Endothelial cell (in vitro differentiated cells): Measurements from ENCODE around the gene METTL16. TPM values are rescaled to one million over a fixed set of nuclear protein-coding genes. Genes with fewer than 3 reads are reported as not detected.
A peak's percentile ranks its signal among the peaks of the same experiment; 100 is the strongest.
"Not testable (repeated sequence)": the region's sequence is repeated elsewhere in the genome, so short reads cannot be mapped to it uniquely, and the experiment has no call there.

Experiments used
- DNase-seq: peaks from one replicate; pipeline ENCODE4 v3.0.0; 2021; ENCODE audit warnings: low spot score
- H3K27ac Mint-ChIP-seq: one replicate; pipeline ENCODE4 v1.8.0; 2021; ENCODE audit warnings: mixed read lengths, inconsistent platforms; ENCODE audit not compliant: unreplicated experiment
- H3K27me3 Mint-ChIP-seq: one replicate; pipeline ENCODE4 v1.8.0; 2021; ENCODE audit warnings: mild to moderate bottlenecking, moderate library complexity, mixed read lengths, inconsistent platforms; ENCODE audit not compliant: unreplicated experiment
- H3K36me3 Mint-ChIP-seq: one replicate; pipeline ENCODE4 v1.8.0; 2021; ENCODE audit warnings: mild to moderate bottlenecking, low read depth, mixed read lengths, inconsistent platforms; ENCODE audit not compliant: unreplicated experiment
- H3K4me1 Mint-ChIP-seq: one replicate; pipeline ENCODE4 v1.8.0; 2021; ENCODE audit warnings: mild to moderate bottlenecking, mixed read lengths, inconsistent platforms; ENCODE audit not compliant: unreplicated experiment
- H3K4me3 Mint-ChIP-seq: one replicate; pipeline ENCODE4 v1.8.0; 2021; ENCODE audit warnings: mild to moderate bottlenecking, mixed read lengths, inconsistent platforms; ENCODE audit not compliant: unreplicated experiment
- H3K9me3 Mint-ChIP-seq: one replicate; pipeline ENCODE4 v1.8.0; 2021; ENCODE audit warnings: mixed read lengths, inconsistent platforms; ENCODE audit not compliant: unreplicated experiment
- CTCF ChIP-seq: fragments of 200-600 bp; sonication (generic); IDR thresholded peaks from one replicate; pipeline ENCODE4 v1.5.0; 2021; ENCODE audit warnings: antibody characterized with exemption; ENCODE audit not compliant: unreplicated experiment
- total RNA-seq: library from RNA; stranded (reverse); fragmentation: NEBNext Ultra II Directional; extraction: Animal tissue kit (Norgen Biotek cat#: 25700); gene quantifications from one replicate; pipeline ENCODE4 v1.2.1, GENCODE V29; 2021; ENCODE audit not compliant: unreplicated experiment

The METTL16 gene
- total RNA-seq, 1 donor from 2014 or later = 24.9 TPM

DNA sequence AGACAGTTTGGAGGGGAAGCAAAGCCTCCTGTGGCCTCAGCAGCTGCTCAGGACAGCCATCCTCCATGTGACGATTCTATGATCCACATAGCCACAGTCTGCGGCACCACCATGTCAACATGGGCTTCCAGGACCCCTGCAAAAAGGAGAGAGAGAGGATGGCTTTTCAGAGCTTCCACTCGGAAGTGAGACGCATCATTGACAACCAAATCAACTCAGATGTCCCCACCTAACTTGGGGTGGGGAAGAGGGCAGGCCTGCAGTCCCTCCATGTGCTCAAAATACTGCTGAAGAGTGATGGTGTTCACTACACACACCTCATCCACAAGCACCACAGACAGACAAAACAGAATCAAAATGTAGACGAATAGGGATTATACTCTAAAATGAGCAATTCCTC lies 5.9 kb upstream of the METTL16 start:
- no peaks in the 10 kb centered on the region for H3K36me3 Mint-ChIP-seq
- no peak overlapping the region for H3K4me3 Mint-ChIP-seq
- no peak for TF ChIP-seq CTCF
- peaks cover 2% of the 10 kb centered on the region for H3K27me3 Mint-ChIP-seq
- no peak overlapping the region for H3K27ac Mint-ChIP-seq
- no peaks in the 10 kb centered on the region for H3K4me1 Mint-ChIP-seq
- DNase-seq = no peak
- no peaks in the 10 kb centered on the region for H3K9me3 Mint-ChIP-seq

DNA sequence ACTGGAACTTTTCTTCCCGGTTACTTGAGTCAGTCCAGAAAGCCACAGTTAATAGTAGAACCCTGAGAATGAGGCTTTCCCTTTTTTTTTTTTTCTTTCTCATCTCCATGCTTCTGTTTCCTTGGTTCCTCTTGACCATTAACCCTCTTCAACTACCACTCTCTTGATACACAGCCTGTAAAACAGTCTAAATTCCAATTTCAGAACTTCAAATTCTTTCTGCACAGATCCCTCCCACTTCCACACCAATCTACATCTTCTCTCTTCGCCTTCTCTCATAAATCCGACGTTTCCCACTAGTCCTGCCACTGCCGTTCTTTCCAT lies 588 bp downstream of the METTL16 start:
- Mint-ChIP-seq H3K9me3 (no peaks in the 10 kb centered on the region), H3K36me3 (peaks cover 12% of the 10 kb centered on the region), H3K27ac (no peak overlapping the region), H3K4me3 (no peak overlapping the region), H3K4me1 (peaks cover 10% of the 10 kb centered on the region), H3K27me3 (no peaks in the 10 kb centered on the region)
- no peak for DNase-seq
- TF ChIP-seq CTCF = no peak

GRCh38 chr17:2510559-2510958 lies 1.1 kb downstream of the METTL16 start:
- Mint-ChIP-seq H3K4me3 (peak overlapping the region; percentile 75), H3K4me1 (peaks cover 10% of the 10 kb centered on the region), H3K9me3 (no peaks in the 10 kb centered on the region), H3K27ac (peak overlapping the region; percentile 75), H3K27me3 (peaks cover 1% of the 10 kb centered on the region), H3K36me3 (peaks cover 17% of the 10 kb centered on the region)
- no peak for TF ChIP-seq CTCF
- DNase-seq = no peak

GRCh38 chr17:2508035-2508434 lies 3.7 kb downstream of the METTL16 start:
- peak overlapping the region; percentile 74 for H3K4me3 Mint-ChIP-seq
- H3K36me3 Mint-ChIP-seq = peaks cover 22% of the 10 kb centered on the region
- no peaks in the 10 kb centered on the region for H3K9me3 Mint-ChIP-seq
- peaks cover 1% of the 10 kb centered on the region for H3K27me3 Mint-ChIP-seq
- no peak for TF ChIP-seq CTCF
- peaks cover 10% of the 10 kb centered on the region for H3K4me1 Mint-ChIP-seq
- H3K27ac Mint-ChIP-seq = peak overlapping the region; percentile 43
- no peak for DNase-seq

GRCh38 chr17:2507015-2507414 lies 4.7 kb downstream of the METTL16 start:
- H3K27ac Mint-ChIP-seq, H3K27me3 Mint-ChIP-seq, DNase-seq, H3K9me3 Mint-ChIP-seq, H3K4me1 Mint-ChIP-seq, H3K4me3 Mint-ChIP-seq: not testable (repeated sequence)
- H3K36me3 Mint-ChIP-seq = peaks cover 22% of the 10 kb centered on the region

DNA sequence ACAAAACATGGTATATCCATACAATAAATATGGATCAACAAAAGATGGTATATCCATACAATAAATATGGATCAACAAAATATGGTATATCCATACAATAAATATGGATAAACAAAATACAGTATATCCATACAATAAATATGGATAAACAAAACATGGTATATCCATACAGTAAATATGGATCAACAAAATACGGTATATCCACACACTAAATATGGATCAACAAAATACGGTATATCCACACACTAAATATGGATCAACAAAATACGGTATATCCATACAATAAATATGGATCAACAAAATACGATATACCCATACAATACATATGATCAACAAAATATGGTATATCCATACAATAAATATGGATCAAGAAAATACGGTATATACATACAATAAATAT lies 8.1 kb downstream of the METTL16 start:
- H3K27me3 Mint-ChIP-seq = peaks cover 1% of the 10 kb centered on the region
- no peaks in the 10 kb centered on the region for H3K4me1 Mint-ChIP-seq
- H3K27ac Mint-ChIP-seq = no peak overlapping the region
- H3K36me3 Mint-ChIP-seq = peaks cover 23% of the 10 kb centered on the region
- H3K4me3 Mint-ChIP-seq = no peak overlapping the region
- H3K9me3 Mint-ChIP-seq = no peaks in the 10 kb centered on the region
- no peak for DNase-seq
- no peak for TF ChIP-seq CTCF
